Measurements from ENCODE around the gene GATC.

- TF ChIP-seq POLR2AphosphoS5 (IDR thresholded peaks at IDR 0.05; ENCODE audit: low read depth, low read length) (no peak), POLR2A (IDR thresholded peaks at IDR 0.05; ENCODE audit: low read depth, low read length) (no peak), TAF1 (IDR thresholded peaks at IDR 0.05; ENCODE audit: borderline replicate concordance, low read depth, low read length) (no peak)
Measured at GRCh38 chr12:120402217-120402616, 44.0 kb upstream of the GATC start.
